HEK293 (cell line): Measurements from ENCODE around the gene SERPINH1.

Experiments used
- PBX3 ChIP-seq: sonication (generic); formaldehyde crosslinking; IDR thresholded peaks from 2 replicates; pipeline ENCODE4 v1.8.1; 2022; ENCODE audit warnings: mild to moderate bottlenecking, moderate library complexity, missing genetic modification reagents
- SALL2 ChIP-seq: fragments of 450-650 bp; formaldehyde crosslinking; IDR thresholded peaks from 2 replicates; pipeline ENCODE4 v1.5.0; 2017; ENCODE audit warnings: missing biosample characterization, mild to moderate bottlenecking, missing genetic modification characterization, borderline replicate concordance

- TF ChIP-seq PBX3 (CRISPR knock-in tag): no peak
- TF ChIP-seq SALL2 (tag by site-specific recombination): no peak
Observed at GRCh38 chr11:75531325-75531724, 30.7 kb upstream of the SERPINH1 start.
